Neutrophil (primary cell): ENCODE measurements around the gene RAPGEF6.
"Not testable (repeated sequence)": the region's sequence is repeated elsewhere in the genome, so short reads cannot be mapped to it uniquely, and the experiment has no call there.

Experiments
- H3K27ac ChIP-seq: fragments of 200-600 bp; sonication (generic); 2 replicates; pipeline ENCODE4 v1.5.1; 2016; ENCODE audit warnings: mild to moderate bottlenecking, moderate library complexity
- H3K27me3 ChIP-seq: fragments of 200-600 bp; sonication (generic); 2 replicates; pipeline ENCODE4 v1.6.0; 2016; ENCODE audit warnings: mild to moderate bottlenecking
- H3K36me3 ChIP-seq: fragments of 200-600 bp; sonication (generic); 2 replicates; pipeline ENCODE4 v1.5.1; 2017
- H3K4me1 ChIP-seq, 2 experiments: fragments of 200-600 bp in 1 of 2; sonication (generic) in 1 of 2; 1 replicate in 1 of 2; 2 replicates in 1 of 2; pipeline versions ENCODE4 v1.5.1 to v1.6.1; 2013 to 2016; ENCODE audit warnings: low read depth in 1 of 2, low read length in 1 of 2, mild to moderate bottlenecking in 1 of 2, moderate library complexity in 1 of 2; ENCODE audit not compliant: control insufficient read depth in 1 of 2, insufficient read depth in 1 of 2
- H3K4me3 ChIP-seq, 2 experiments: fragments of 200-600 bp in 1 of 2; sonication (generic) in 1 of 2; 1 replicate in 1 of 2; 2 replicates in 1 of 2; pipeline ENCODE4 v1.5.1; 2013 to 2016; ENCODE audit warnings: low read depth in 1 of 2, low read length in 1 of 2, mild to moderate bottlenecking in 1 of 2, moderate library complexity in 1 of 2
- H3K9me3 ChIP-seq: fragments of 200-600 bp; sonication (generic); 2 replicates; pipeline ENCODE4 v1.5.1; 2016
- TF ChIP-seq, protein P1 (sequence below): fragments of 200-600 bp; sonication (generic); IDR thresholded peaks from 2 replicates; pipeline ENCODE4 v1.5.1; 2016; ENCODE audit warnings: antibody characterized with exemption

RAPGEF6 gene

DNA sequence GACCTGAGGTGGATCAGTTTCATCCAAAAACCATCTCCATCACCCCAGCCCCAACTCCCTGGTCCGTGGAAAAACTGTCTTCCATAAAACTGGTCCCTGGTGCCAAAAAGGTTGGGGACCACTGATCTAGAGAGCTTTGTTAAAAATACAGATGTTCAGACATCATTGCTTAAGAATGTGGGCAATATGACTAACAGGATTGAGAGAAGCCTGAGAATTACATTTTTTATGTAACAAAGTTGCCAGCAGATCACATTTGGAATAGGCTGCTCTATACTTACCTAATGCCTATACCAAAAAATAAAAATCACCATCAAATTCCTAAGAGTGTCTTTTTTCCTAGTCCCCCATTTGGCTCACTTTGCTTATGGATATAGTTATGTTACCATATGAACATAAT lies 143.3 kb downstream of the RAPGEF6 start:
- no peaks in the 10 kb centered on the region for H3K9me3 ChIP-seq
- H3K27me3 ChIP-seq: no peaks in the 10 kb centered on the region
- peaks cover 65% of the 10 kb centered on the region for H3K36me3 ChIP-seq
- no peak overlapping the region for H3K27ac ChIP-seq
- H3K4me1 ChIP-seq: peaks cover 6 to 11% of the 10 kb centered on the region in 2 experiments
- no peak overlapping the region for H3K4me3 ChIP-seq
- TF ChIP-seq, protein P1, sequence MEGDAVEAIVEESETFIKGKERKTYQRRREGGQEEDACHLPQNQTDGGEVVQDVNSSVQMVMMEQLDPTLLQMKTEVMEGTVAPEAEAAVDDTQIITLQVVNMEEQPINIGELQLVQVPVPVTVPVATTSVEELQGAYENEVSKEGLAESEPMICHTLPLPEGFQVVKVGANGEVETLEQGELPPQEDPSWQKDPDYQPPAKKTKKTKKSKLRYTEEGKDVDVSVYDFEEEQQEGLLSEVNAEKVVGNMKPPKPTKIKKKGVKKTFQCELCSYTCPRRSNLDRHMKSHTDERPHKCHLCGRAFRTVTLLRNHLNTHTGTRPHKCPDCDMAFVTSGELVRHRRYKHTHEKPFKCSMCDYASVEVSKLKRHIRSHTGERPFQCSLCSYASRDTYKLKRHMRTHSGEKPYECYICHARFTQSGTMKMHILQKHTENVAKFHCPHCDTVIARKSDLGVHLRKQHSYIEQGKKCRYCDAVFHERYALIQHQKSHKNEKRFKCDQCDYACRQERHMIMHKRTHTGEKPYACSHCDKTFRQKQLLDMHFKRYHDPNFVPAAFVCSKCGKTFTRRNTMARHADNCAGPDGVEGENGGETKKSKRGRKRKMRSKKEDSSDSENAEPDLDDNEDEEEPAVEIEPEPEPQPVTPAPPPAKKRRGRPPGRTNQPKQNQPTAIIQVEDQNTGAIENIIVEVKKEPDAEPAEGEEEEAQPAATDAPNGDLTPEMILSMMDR: no peak

- H3K36me3 ChIP-seq: peaks cover 38% of the 10 kb centered on the region
- H3K9me3 ChIP-seq: no peaks in the 10 kb centered on the region
- peaks cover 6 to 11% of the 10 kb centered on the region in 2 experiments for H3K4me1 ChIP-seq
- TF ChIP-seq, protein P1: no peak
- H3K27ac ChIP-seq: peak overlapping the region; percentile 60
- H3K27me3 ChIP-seq: no peaks in the 10 kb centered on the region
- no peak overlapping the region for H3K4me3 ChIP-seq
Observed at GRCh38 chr5:131488463-131488862, 146.6 kb downstream of the RAPGEF6 start.

GRCh38 chr5:131487371-131487770 lies 147.7 kb downstream of the RAPGEF6 start:
- H3K27ac ChIP-seq, H3K27me3 ChIP-seq, H3K4me3 ChIP-seq, H3K9me3 ChIP-seq: not testable (repeated sequence)
- peaks cover 6 to 11% of the 10 kb centered on the region in 2 experiments for H3K4me1 ChIP-seq
- H3K36me3 ChIP-seq: peaks cover 36% of the 10 kb centered on the region

DNA sequence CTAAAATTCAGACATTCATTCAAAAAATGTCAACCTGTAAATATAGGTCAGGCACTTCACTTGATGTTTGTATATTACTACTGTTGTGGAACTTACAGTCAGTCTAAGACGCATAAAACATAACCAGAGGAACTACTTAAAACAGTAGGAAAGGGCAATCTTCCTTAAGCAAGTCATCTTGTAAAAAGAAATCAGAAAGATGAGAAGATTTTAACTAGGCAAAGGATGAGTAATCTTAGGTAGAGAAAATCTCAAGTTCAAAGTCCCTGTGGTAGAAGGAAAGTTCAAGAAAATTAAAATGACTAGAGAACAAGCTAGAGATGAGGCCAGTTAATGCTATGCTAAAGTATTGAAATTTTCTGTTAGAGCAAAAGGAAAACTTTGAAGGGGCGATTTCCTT lies 152.4 kb downstream of the RAPGEF6 start:
- Histone ChIP-seq H3K9me3 (no peaks in the 10 kb centered on the region), H3K27ac (no peak overlapping the region), H3K4me3 (no peak overlapping the region), H3K27me3 (no peaks in the 10 kb centered on the region), H3K4me1 (no peaks in the 10 kb centered on the region), H3K36me3 (peaks cover 49% of the 10 kb centered on the region)
- TF ChIP-seq, protein P1: no peak

- Histone ChIP-seq H3K36me3 (peaks cover 49% of the 10 kb centered on the region), H3K27me3 (no peaks in the 10 kb centered on the region), H3K9me3 (no peaks in the 10 kb centered on the region), H3K4me3 (no peak overlapping the region), H3K4me1 (no peaks in the 10 kb centered on the region), H3K27ac (no peak overlapping the region)
- TF ChIP-seq, protein P1: no peak
Observed at GRCh38 chr5:131481569-131481968, 153.5 kb downstream of the RAPGEF6 start.

DNA sequence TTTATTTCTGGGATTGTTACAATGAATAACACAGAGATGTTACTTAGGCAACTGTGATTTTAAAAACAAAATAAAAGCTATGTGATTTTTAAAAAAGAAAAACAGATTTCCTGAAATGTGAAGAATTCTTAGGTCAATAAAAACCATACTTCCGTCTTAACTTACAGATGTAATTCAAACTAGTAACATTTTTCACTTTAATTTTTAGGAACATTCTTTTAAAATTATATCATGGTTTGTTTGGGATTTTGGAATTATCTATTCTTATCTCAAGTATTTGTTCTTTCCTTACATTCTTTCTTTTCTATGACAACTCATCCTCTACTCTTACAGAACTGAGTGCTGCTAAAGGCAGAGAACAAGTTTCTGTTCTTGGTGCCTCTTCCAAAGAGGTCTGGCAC lies 159.5 kb downstream of the RAPGEF6 start:
- H3K4me1 ChIP-seq: no peaks in the 10 kb centered on the region
- H3K9me3 ChIP-seq: no peaks in the 10 kb centered on the region
- peaks cover 61% of the 10 kb centered on the region for H3K36me3 ChIP-seq
- TF ChIP-seq, protein P1: no peak
- H3K27ac ChIP-seq: no peak overlapping the region
- H3K4me3 ChIP-seq: no peak overlapping the region
- no peaks in the 10 kb centered on the region for H3K27me3 ChIP-seq
